Measurements from ENCODE around the gene SLC25A15.

- TF ChIP-seq CTBP1 (IDR thresholded peaks at IDR 0.05; ENCODE audit: borderline replicate concordance): no peak
- no peak for TF ChIP-seq ARNT (IDR thresholded peaks at IDR 0.05)
- TF ChIP-seq ELF4 (IDR thresholded peaks at IDR 0.05): no peak
- TF ChIP-seq BHLHE40 (IDR thresholded peaks at IDR 0.05; ENCODE audit: borderline replicate concordance): no peak
- TF ChIP-seq FOXM1 (IDR thresholded peaks at IDR 0.05; ENCODE audit: borderline replicate concordance): no peak
- TF ChIP-seq FOXK2 (IDR thresholded peaks at IDR 0.05): no peak
- TF ChIP-seq ZNF384 (IDR thresholded peaks at IDR 0.05): no peak
- no peak for TF ChIP-seq SP1 (IDR thresholded peaks at IDR 0.05)
- no peak for TF ChIP-seq PKNOX1 (IDR thresholded peaks at IDR 0.05)
These were observed 3.1 kb downstream of the SLC25A15 start for GRCh38 chr13:40792284-40793051.

Data from HEK293T (cell line).